Gastrocnemius medialis (tissue), 4 donors: ENCODE results near the gene SLC11A1.

Experiments used
- CTCF ChIP-seq, 5 experiments: fragments of 450-650 bp in 3 of 5; fragments of 200-600 bp in 2 of 5; sonication (generic) in 2 of 5; IDR thresholded peaks in 4 of 5; conservative IDR thresholded peaks in 1 of 5; 1 replicate in 4 of 5; 2 replicates in 1 of 5; pipeline ENCODE4 v1.5.1; 2016 to 2019; ENCODE audit warnings: antibody characterized with exemption in 5 of 5, mild to moderate bottlenecking in 3 of 5, moderate library complexity in 3 of 5
- POLR2A ChIP-seq, 2 donors: fragments of 450-650 bp; IDR thresholded peaks; one replicate each; pipeline ENCODE4 v1.6.1; 2017; ENCODE audit warnings: antibody characterized with exemption in 2 of 2, mild to moderate bottlenecking in 2 of 2, moderate library complexity in 2 of 2

DNA sequence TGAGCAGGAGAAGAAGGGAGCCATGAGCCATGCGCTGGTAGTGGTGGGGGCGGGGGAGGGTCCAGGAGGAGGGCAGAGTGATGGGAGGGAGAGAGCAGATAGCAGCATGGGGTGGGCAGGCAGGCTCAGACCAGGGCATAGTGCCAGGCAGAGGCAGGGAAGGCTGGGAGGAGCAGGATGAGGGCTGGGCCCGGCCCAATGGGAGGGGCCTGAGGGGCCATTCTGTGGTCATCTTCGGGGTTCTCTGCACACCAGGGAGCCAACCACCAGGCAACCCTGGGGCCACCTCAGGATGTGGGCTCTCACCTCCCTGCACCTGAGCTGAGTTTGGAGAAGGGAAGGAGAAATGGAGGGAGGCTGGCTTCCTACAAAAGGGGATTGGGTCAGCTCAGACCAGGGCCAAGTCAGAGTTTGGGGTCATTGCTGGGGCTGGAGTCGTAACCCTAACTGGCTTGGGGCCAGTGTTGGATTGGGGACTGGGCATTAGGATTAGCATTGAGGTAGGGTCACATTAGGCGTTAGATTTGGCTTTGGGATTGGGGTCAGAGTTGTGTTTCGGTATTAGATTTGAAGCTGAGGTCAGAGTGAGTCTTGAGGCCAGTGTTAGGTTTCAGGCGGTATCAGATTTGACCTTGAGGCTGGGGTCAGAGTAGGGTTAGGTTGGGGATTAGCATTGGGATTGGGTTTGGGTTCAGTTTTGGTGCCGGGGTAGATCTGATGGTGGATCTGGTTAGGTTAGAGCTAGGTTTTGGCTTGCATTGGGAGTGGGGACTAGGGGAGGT lies 48.0 kb downstream of the SLC11A1 start:
- TF ChIP-seq CTCF (IDR thresholded peaks at IDR 0.05 in 4 of 5, conservative IDR thresholded peaks at IDR 0.05 in 1 of 5) (no peak), POLR2A (IDR thresholded peaks at IDR 0.05) (no peak)
